G401.6 (cell line): Measurements from ENCODE around the gene PCNX2.

Experiments used
- FAIRE-seq: peaks from 2 replicates; lab custom pipeline; 2012; peaks lifted over from hg19 to GRCh38; lab: Jason Lieb, UNC

PCNX2 gene, protein sequence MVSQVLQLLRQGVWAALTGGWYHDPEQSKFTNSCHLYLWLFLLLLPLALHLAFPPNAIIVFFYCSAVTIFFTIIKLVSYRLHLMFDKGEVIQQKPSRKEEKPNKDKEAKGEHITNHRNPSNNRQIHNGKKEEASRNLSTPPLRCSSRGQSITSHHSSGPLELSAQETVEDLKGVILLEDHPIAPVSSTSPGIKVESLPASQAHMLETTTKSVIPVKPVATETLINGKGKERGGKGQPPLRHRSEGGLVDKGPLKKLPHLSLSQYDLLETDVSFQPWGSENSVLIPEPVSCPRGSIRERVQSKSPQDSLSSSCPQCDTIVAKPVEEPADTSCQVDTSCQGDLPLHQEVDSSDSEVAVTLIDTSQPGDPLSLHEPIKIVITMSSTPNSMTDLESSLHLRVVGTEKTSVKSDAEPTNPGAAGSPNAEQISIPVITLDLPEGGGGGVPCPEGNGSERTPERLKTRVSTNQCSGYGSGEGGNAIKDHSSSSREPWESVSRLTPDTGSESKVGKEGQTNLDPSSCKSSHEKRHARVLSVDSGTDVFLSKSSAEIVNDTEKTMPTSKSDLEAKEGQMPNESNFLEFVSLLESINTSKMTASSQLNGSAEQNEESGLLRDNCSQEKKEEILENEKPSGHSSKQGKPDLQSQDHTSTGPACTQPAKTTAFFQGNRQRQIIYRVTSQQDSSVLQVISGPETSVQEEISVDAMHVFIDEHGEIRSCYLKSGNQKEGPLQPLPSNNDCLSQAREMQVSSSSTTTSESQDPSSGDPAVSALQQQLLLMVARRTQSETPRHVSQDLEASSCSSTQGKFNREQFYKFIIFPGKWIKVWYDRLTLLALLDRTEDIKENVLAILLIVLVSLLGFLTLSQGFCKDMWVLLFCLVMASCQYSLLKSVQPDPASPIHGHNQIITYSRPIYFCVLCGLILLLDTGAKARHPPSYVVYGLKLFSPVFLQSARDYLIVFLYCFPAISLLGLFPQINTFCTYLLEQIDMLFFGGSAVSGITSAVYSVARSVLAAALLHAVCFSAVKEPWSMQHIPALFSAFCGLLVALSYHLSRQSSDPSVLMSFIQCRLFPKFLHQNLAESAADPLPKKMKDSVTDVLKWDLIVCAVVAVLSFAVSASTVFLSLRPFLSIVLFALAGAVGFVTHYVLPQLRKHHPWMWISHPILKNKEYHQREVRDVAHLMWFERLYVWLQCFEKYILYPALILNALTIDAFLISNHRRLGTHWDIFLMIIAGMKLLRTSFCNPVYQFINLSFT (N-terminal part only)

DNA sequence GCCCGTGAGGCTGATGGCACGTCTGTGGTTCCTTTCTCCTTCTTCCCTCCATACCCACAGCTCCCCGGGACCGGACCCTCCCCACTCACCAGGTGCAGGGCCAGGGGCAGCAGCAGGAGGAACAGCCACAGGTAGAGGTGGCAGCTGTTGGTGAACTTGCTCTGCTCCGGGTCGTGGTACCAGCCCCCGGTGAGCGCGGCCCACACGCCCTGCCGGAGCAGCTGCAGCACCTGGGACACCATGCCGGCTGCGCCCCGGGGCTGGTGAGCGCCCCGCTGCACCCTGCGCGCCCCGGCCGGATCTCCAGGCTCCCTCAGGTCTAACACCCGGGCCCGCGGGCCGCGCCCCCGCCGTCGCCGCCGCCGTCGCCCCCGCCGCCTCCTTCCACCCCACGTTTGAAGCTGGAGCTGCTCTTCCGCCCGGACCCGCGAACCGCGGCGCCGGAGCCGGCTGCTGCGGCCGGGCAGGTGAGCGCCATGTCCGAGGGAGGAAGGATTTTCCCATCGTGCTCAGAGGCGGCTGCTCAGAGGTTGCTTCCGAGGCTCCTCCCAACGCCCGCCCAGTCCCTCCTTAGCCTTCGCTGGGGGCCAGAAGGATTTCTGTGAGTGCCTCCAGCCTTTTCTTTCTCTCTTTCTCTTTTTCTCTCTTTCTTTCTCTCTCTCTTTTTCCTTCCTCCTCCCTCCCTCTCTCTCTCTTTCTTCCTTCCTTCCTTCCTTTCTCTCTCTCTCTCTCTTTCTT, at the start of gene PCNX2:
TSS of gene PCNX2 (minus strand) at position 489 of the 738 bp plus-strand sequence. CDS start at position 242, 247 bp downstream.
- FAIRE-seq, result no peak

GRCh38 chr1:233343262-233343661, 47.7 kb upstream of the PCNX2 start:
- FAIRE-seq, result no peak

DNA sequence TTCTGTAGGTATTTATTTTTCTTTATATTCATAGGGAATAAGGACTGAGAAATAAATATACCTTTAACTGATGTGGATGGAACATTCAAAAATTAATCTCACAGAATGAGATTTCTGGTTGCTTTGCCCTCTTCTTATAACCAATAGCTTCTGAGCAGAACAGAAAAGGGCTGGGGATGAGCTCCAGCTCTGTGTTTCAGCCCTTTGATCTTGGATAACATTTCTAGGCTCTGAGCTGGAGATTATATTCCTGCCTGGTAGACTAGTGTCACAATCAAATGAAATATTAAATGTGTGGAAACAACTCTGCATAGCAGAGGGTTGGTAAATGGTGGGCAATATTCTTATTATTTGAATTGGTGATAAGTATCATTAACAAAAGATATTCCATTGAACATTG, 46.6 kb upstream of the PCNX2 start:
- no peak for FAIRE-seq

DNA sequence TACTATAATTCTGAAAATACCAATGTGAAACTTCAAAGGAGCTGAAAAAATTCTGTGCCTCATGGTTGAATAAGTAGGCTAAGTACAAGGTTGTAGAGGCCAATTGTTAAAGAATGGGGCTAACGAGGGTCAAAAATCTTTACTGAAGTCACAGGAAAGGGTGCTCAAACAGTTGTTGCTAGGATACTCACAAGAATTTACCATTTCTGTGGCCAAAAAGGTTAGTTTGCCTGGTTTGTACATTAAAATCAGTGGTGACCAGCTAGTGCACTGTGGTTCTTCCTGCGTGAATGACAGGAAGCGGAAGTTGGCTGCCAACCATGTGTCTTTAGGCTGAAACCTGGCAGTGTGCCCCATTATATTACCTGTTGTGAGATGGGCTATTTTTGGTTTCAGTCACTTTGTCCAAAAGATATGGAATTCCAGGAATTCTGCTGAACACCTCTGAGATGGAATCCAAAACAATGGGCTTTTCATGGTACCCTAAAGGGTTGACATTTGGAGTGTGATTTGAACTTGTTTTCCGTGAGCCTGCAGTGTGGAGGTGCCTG, 45.5 kb upstream of the PCNX2 start:
- no peak for FAIRE-seq

DNA sequence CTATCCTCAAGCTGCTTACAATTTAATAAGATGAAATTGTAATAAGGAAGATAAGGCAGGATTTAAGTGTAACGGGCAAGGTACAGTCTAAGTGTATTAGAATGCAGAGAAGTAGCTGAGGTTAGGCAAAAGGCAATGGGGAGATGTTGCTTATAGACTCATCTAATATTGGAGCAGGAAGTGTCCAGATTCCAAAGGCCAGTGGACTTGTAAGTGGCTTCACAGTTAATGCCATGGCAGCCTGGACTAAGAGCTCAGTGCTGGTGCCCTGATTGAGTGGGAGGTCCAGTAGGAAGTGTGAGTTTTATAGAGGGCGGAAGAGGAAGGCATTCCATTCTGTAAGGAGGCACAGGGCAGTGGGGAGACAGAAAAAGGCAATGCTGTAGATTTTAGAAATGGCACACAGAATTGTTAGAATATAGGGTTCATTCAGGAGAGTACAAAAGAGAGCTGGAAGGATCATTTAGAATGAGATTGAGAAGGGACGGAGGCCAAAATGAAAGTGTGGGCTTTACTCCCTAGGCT, 44.6 kb upstream of the PCNX2 start:
- FAIRE-seq, result no peak

DNA sequence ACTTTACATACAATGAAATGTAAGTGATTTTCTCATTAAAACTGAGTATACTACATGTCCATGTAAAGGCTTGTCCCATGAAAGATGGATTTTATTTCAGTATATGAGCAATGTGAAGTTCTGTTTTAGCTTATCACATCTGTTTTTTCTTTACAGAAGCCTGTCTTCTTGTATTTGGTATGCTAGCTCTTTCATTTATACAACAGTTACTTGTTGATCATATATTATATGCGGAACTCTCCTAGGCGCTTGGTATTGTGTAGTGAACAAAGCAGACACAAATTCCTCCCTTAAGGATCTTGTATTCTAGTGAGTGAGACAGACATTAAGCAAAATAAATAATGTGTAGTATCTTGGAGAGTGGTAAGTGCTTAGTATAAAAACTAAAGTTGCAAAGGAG, 42.6 kb upstream of the PCNX2 start:
- FAIRE-seq, result no peak

GRCh38 chr1:233337505-233337904, 42.0 kb upstream of the PCNX2 start:
- FAIRE-seq, result no peak

DNA sequence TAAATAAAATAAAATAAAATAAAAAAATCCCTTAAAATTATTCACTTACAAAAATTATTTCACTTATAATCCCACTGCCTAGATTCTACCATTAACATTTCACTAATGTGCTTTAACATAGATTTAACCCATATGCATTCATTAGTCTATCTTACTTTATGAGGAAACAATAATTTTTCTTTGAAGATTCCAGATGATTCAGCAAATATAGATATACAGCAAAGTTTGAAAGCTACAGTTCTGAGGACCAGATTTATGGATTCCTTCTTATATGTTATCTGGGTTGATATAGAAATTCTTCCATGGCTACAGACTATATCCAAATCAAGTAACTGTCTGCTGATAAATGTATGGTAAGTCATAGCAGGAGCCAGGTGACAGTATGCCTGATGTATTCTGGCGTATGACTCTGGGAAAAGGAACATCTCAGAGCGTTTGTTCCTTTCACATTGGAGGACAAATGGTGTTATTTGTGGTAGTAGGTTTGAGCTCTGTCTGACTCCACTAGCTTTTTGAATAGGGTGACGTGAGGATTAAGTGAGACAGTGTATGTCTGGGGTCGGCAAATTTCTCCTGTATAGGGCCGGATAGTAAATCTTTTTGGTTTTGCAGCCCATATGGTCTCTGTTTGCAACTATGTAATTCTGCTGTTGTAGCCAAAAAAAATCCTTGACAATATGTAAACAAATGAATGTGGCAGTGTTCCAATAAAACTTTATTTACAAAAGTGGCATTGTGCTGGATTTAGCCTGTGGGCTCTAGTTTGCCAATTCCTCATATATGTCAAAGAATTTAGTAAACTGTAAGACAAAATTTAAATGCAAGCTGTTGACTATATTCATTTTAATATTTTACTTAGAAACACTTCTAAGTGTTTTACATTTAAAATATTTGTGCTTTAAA, 41.3 kb upstream of the PCNX2 start:
- FAIRE-seq, result no peak

- no peak for FAIRE-seq
Observed at GRCh38 chr1:233334092-233334491, 38.6 kb upstream of the PCNX2 start.

DNA sequence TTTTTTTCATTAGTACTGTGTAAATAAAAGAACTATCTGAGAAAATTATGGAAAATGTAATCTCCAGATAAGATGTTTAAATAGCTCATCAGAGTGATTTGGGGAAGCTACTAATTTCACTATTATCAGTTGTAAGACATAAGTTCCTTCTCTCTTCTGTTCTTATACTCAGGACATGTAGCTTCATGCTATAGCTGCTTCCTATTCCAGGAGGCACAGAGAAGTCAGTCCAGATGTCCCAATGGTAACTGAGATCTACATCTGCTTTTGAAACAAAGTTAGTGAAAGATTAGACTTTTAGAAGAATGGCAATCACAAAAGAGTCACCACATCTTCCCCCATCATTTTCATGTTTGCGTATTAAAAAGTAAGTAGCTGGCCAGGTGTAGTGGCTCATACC, 37.6 kb upstream of the PCNX2 start:
- no peak for FAIRE-seq

DNA sequence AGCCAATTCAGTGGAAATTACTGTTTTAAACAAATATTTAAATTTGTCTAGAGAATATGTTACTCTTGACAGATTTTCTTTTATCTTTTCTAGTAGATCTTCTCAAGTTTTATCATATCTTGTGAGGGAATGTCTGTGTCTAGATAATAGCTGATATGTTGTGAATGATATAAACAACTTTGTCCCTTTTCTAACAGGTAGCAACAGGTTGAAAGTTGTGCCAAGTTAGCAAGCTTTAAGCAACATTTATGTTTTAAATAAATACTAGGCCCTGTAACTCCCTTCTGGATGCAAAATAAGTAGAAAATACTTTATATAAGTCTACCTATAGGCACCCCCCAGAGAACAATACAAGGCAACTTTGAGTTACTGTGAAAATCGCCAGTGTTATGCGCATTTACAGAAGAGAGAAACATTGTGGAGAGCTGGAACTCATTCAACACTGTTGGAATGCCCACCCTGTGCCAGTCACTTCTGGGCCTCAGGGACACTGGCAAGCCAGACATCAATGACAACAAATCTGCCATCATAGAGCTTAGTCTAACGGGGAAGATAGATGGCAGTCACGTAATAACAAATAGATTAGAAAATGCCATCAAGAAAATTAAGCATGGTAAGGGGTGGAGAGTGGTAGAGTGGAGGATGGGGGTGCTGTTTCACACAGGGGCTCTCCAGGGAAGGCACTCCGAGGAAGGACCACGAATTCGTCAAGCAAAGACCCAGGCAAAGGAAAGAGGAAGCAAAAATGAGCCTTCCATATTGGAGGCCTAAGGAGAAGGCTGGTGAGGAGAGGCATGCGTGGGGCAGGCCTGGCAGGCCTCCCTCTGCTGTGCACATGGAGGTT, 36.4 kb upstream of the PCNX2 start:
- FAIRE-seq, result no peak

DNA sequence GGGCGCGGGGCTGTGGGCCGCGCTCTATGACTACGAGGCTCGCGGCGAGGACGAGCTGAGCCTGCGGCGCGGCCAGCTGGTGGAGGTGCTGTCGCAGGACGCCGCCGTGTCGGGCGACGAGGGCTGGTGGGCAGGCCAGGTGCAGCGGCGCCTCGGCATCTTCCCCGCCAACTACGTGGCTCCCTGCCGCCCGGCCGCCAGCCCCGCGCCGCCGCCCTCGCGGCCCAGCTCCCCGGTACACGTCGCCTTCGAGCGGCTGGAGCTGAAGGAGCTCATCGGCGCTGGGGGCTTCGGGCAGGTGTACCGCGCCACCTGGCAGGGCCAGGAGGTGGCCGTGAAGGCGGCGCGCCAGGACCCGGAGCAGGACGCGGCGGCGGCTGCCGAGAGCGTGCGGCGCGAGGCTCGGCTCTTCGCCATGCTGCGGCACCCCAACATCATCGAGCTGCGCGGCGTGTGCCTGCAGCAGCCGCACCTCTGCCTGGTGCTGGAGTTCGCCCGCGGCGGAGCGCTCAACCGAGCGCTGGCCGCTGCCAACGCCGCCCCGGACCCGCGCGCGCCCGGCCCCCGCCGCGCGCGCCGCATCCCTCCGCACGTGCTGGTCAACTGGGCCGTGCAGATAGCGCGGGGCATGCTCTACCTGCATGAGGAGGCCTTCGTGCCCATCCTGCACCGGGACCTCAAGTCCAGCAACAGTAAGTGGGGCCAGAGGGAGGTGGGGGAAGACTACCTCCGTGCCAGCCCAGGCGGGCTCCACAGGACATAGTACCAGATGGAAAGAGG, 32.8 kb upstream of the PCNX2 start:
- FAIRE-seq, result no peak

- FAIRE-seq, result no peak
Observed at GRCh38 chr1:233327651-233328141, 32.2 kb upstream of the PCNX2 start, which contains the start of gene MAP3K21. MAP3K21 (plus strand) TSS chr1:233327724; CDS start chr1:233328029, 305 bp downstream.

DNA sequence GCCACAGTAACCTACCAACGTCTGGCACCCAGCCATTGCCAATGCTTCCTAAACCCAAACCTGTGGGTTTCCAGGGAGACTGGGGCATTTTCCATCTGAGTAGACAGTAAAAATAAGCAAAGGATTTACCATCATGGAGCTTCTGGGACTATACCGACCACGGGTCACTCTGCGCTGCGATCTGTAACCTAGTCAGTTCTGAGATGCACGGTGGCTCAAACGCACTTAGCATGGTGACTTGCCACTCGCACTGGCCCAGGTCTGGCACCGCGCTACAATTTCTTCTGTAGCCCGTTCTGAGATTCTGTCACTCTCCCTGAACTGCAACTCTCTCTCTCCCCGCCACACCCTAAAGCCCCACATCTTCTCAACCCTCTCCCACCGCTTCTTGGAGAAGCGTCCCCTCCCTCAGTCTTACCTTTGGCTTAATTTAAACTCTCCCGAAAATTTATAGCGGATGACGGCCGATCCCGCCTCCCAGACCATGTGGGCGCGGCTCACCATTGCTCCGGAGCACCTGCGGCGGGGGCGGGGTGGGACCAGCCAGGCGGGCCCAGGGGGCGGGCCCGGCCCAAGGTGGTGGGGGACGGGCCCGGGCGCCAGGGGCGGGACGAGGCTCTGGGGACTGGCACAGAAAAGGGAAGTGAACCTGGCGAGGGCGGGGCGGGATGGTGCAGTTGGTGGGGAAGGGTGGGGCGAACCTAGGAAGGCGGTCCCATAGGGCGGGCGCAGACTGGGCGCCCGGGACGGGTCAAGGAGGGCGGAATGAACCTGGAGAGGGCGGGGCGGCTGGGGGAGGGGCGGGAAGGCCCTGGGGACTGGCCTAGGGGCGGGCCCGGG, 31.5 kb upstream of the PCNX2 start:
- FAIRE-seq, result no peak

DNA sequence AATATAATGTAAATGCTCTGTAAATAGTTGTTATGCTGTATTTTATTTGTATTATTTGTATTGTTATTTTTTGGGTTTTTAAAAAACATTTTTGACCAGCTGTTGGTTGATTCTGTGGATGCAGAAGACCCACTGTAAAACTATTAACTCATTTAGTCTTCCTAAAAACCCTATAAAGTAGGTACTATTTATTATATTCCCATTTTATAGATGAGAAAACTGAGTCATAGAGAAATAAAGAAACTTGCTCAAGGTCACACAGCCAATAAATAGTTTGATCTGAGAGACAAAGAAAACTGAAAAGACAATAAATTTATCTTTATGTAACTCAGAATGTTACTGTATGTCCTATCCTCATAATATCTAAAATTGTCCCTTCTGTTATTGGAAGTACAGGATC, 30.8 kb upstream of the PCNX2 start:
- no peak for FAIRE-seq

DNA sequence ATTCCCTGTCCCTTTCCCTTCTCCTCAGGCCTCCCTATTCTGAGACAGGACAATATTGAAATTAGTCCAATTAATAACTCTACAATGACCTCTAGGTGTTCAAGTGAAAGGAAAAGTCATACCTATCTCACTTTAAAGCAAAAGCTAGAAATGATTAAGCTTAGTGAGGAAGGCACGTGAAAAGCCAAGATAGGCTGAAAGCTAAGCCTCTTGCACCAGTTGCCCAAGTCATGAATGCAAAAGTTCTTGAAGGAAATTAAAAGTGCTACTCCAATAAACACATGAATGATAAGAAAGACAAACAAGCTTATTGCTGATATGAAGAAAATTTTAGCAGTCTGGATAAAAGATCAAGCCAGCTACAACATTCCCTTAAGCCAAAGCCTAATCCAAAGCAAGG, 28.2 kb upstream of the PCNX2 start:
- FAIRE-seq, result no peak

GRCh38 chr1:233320023-233320422, 24.5 kb upstream of the PCNX2 start:
- no peak for FAIRE-seq
